Stimulated activated naive CD8-positive, alpha-beta T cell treated with anti-CD3 and anti-CD28 coated beads, Interleukin-15, Interleukin-2, amounts not matched to agents 100 ng/mL and 50 ng/mL, for 24 hours (primary cell): ENCODE data around the gene LPAR6.
"Not testable (repeated sequence)": the region's sequence is repeated elsewhere in the genome, so short reads cannot be mapped to it uniquely, and the experiment has no call there.

Experiments used
- H3K27ac Mint-ChIP-seq: one replicate; pipeline ENCODE4 v1.8.0; 2021; ENCODE audit warnings: mild to moderate bottlenecking, mixed read lengths
- H3K27me3 Mint-ChIP-seq: one replicate; pipeline ENCODE4 v1.8.0; 2021; ENCODE audit warnings: mixed read lengths
- H3K36me3 Mint-ChIP-seq: one replicate; pipeline ENCODE4 v1.8.0; 2021; ENCODE audit warnings: low read depth, mixed read lengths
- H3K4me1 Mint-ChIP-seq: one replicate; pipeline ENCODE4 v1.8.0; 2021; ENCODE audit warnings: low read depth, mixed read lengths
- H3K4me3 Mint-ChIP-seq: one replicate; pipeline ENCODE4 v1.8.0; 2021; ENCODE audit warnings: mild to moderate bottlenecking, mixed read lengths
- H3K9me3 Mint-ChIP-seq: one replicate; pipeline ENCODE4 v1.8.0; 2021; ENCODE audit warnings: mixed read lengths

Gene LPAR6

GRCh38 chr13:48412881-48413351, at the start of gene LPAR6:
TSS of gene LPAR6 (minus strand) at chr13:48413113. CDS start at chr13:48412423, 690 bp downstream.
- H3K36me3 Mint-ChIP-seq, result peaks cover 39% of the 10 kb centered on the region
- H3K27me3 Mint-ChIP-seq, result no peaks in the 10 kb centered on the region
- H3K4me3 Mint-ChIP-seq, result peak within 1 kb of the TSS; percentile 87
- peaks cover 45% of the 10 kb centered on the region for H3K4me1 Mint-ChIP-seq
- no peaks in the 10 kb centered on the region for H3K9me3 Mint-ChIP-seq
- peak within 1 kb of the TSS; percentile 88 for H3K27ac Mint-ChIP-seq

- H3K9me3 Mint-ChIP-seq, result no peaks in the 10 kb centered on the region
- peaks cover 68% of the 10 kb centered on the region for H3K36me3 Mint-ChIP-seq
- H3K4me1 Mint-ChIP-seq, result peaks cover 6% of the 10 kb centered on the region
- H3K4me3 Mint-ChIP-seq, result no peak overlapping the region
- H3K27ac Mint-ChIP-seq, result no peak overlapping the region
- H3K27me3 Mint-ChIP-seq, result no peaks in the 10 kb centered on the region
These were observed 44.8 kb upstream of the LPAR6 start for GRCh38 chr13:48457578-48458242.

- no peak overlapping the region for H3K27ac Mint-ChIP-seq
- peaks cover 72% of the 10 kb centered on the region for H3K36me3 Mint-ChIP-seq
- peaks cover 11% of the 10 kb centered on the region for H3K4me1 Mint-ChIP-seq
- H3K9me3 Mint-ChIP-seq, result peaks cover 7% of the 10 kb centered on the region
- no peaks in the 10 kb centered on the region for H3K27me3 Mint-ChIP-seq
- H3K4me3 Mint-ChIP-seq, result no peak overlapping the region
These were observed 43.6 kb upstream of the LPAR6 start for GRCh38 chr13:48456546-48456945.

- H3K4me3 Mint-ChIP-seq, H3K27me3 Mint-ChIP-seq, H3K27ac Mint-ChIP-seq: not testable (repeated sequence)
- Mint-ChIP-seq H3K4me1 (peaks cover 36% of the 10 kb centered on the region), H3K36me3 (peaks cover 68% of the 10 kb centered on the region), H3K9me3 (peaks cover 17% of the 10 kb centered on the region)
These were observed 38.3 kb upstream of the LPAR6 start for GRCh38 chr13:48451196-48451595.

GRCh38 chr13:48449656-48450055, 36.7 kb upstream of the LPAR6 start:
- H3K36me3 Mint-ChIP-seq, result peaks cover 54% of the 10 kb centered on the region
- H3K4me3 Mint-ChIP-seq, result no peak overlapping the region
- peaks cover 36% of the 10 kb centered on the region for H3K4me1 Mint-ChIP-seq

GRCh38 chr13:48448959-48449614, 36.2 kb upstream of the LPAR6 start:
- Mint-ChIP-seq H3K27ac (no peak overlapping the region), H3K27me3 (no peaks in the 10 kb centered on the region), H3K36me3 (peaks cover 50% of the 10 kb centered on the region), H3K4me3 (no peak overlapping the region), H3K4me1 (peaks cover 41% of the 10 kb centered on the region), H3K9me3 (peaks cover 17% of the 10 kb centered on the region)

More at GRCh38 chr13:48449656-48450055, 36.7 kb upstream of the LPAR6 start:
- no peaks in the 10 kb centered on the region for H3K27me3 Mint-ChIP-seq
- peaks cover 17% of the 10 kb centered on the region for H3K9me3 Mint-ChIP-seq
- H3K27ac Mint-ChIP-seq, result no peak overlapping the region

- Mint-ChIP-seq H3K4me1 (peaks cover 46% of the 10 kb centered on the region), H3K27me3 (no peaks in the 10 kb centered on the region), H3K36me3 (peaks cover 44% of the 10 kb centered on the region), H3K4me3 (no peak overlapping the region), H3K27ac (no peak overlapping the region), H3K9me3 (peaks cover 17% of the 10 kb centered on the region)
These were observed 35.5 kb upstream of the LPAR6 start for GRCh38 chr13:48448285-48448958.

GRCh38 chr13:48446464-48446863, 33.6 kb upstream of the LPAR6 start:
- H3K27ac Mint-ChIP-seq, result no peak overlapping the region
- peaks cover 10% of the 10 kb centered on the region for H3K9me3 Mint-ChIP-seq
- H3K36me3 Mint-ChIP-seq, result peaks cover 27% of the 10 kb centered on the region
- H3K4me3 Mint-ChIP-seq, result no peak overlapping the region
- peaks cover 39% of the 10 kb centered on the region for H3K4me1 Mint-ChIP-seq
- H3K27me3 Mint-ChIP-seq, result no peaks in the 10 kb centered on the region

GRCh38 chr13:48443442-48444208, 30.7 kb upstream of the LPAR6 start:
- H3K4me1 Mint-ChIP-seq, result peaks cover 25% of the 10 kb centered on the region
- no peak overlapping the region for H3K4me3 Mint-ChIP-seq
- no peaks in the 10 kb centered on the region for H3K9me3 Mint-ChIP-seq
- H3K27me3 Mint-ChIP-seq, result no peaks in the 10 kb centered on the region
- peak overlapping the region; percentile 28 for H3K27ac Mint-ChIP-seq
- peaks cover 6% of the 10 kb centered on the region for H3K36me3 Mint-ChIP-seq

- Mint-ChIP-seq H3K27me3 (no peaks in the 10 kb centered on the region), H3K4me3 (no peak overlapping the region), H3K4me1 (peaks cover 23% of the 10 kb centered on the region), H3K36me3 (peaks cover 15% of the 10 kb centered on the region), H3K27ac (no peak overlapping the region), H3K9me3 (no peaks in the 10 kb centered on the region)
These were observed 24.5 kb upstream of the LPAR6 start for GRCh38 chr13:48437371-48437770.

- no peak overlapping the region for H3K27ac Mint-ChIP-seq
- H3K4me1 Mint-ChIP-seq, result peaks cover 29% of the 10 kb centered on the region
These were observed 23.9 kb upstream of the LPAR6 start for GRCh38 chr13:48436661-48437288.

GRCh38 chr13:48434200-48434599, 21.3 kb upstream of the LPAR6 start:
- H3K36me3 Mint-ChIP-seq, result peaks cover 22% of the 10 kb centered on the region
- no peaks in the 10 kb centered on the region for H3K9me3 Mint-ChIP-seq
- no peak overlapping the region for H3K27ac Mint-ChIP-seq
- no peaks in the 10 kb centered on the region for H3K27me3 Mint-ChIP-seq
- peaks cover 49% of the 10 kb centered on the region for H3K4me1 Mint-ChIP-seq
- no peak overlapping the region for H3K4me3 Mint-ChIP-seq

More at GRCh38 chr13:48436661-48437288, 23.9 kb upstream of the LPAR6 start:
- H3K27me3 Mint-ChIP-seq, result no peaks in the 10 kb centered on the region
- no peaks in the 10 kb centered on the region for H3K9me3 Mint-ChIP-seq
- H3K36me3 Mint-ChIP-seq, result peaks cover 21% of the 10 kb centered on the region
- H3K4me3 Mint-ChIP-seq, result no peak overlapping the region

- no peaks in the 10 kb centered on the region for H3K9me3 Mint-ChIP-seq
- no peak overlapping the region for H3K4me3 Mint-ChIP-seq
- peaks cover 53% of the 10 kb centered on the region for H3K4me1 Mint-ChIP-seq
- no peaks in the 10 kb centered on the region for H3K27me3 Mint-ChIP-seq
- peak overlapping the region; percentile 54 for H3K27ac Mint-ChIP-seq
- H3K36me3 Mint-ChIP-seq, result peaks cover 26% of the 10 kb centered on the region
These were observed 19.2 kb upstream of the LPAR6 start for GRCh38 chr13:48431987-48432615.

- peaks cover 46% of the 10 kb centered on the region for H3K4me1 Mint-ChIP-seq
- peak overlapping the region; percentile 23 for H3K4me3 Mint-ChIP-seq
- peaks cover 26% of the 10 kb centered on the region for H3K36me3 Mint-ChIP-seq
- H3K27me3 Mint-ChIP-seq, result no peaks in the 10 kb centered on the region
- peaks cover 5% of the 10 kb centered on the region for H3K9me3 Mint-ChIP-seq
- no peak overlapping the region for H3K27ac Mint-ChIP-seq
These were observed 18.5 kb upstream of the LPAR6 start for GRCh38 chr13:48431431-48431830.
